ENCODE results near the gene GPC6.

GPC6 gene

GRCh38 chr13:93936901-93937300 lies 710.3 kb downstream of the GPC6 start:
- H3K4me3 Mint-ChIP-seq: no peak overlapping the region
- H3K27me3 Mint-ChIP-seq: no peaks in the 10 kb centered on the region
- no peaks in the 10 kb centered on the region for H3K4me1 Mint-ChIP-seq
- H3K27ac Mint-ChIP-seq: no peak overlapping the region
- ATAC-seq: no peak
- DNase-seq: no peak
- no peaks in the 10 kb centered on the region for H3K9me3 Mint-ChIP-seq
- no peaks in the 10 kb centered on the region for H3K36me3 Mint-ChIP-seq (ENCODE audit: low read depth)

DNA sequence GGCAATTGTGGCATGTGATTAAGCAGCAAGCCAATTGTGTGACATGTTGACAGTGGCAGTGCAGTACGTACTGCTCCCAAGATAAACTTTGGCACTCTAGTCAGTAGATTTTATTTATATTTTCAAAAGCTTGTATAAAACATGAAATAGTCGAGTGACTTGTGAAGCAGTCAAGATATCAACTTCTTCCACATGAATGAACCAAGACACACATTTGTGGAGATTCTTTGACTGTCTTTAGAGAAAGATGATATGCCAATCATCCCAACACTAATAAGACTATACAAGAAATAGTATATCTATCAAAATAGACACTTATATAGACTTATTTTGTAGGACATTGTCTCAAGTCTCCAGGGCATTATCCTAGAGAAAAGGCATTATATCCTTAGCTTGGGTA lies 714.8 kb downstream of the GPC6 start:
- ATAC-seq (no peak), DNase-seq (no peak)
- no peaks in the 10 kb centered on the region for H3K9me3 Mint-ChIP-seq
- no peaks in the 10 kb centered on the region for H3K27me3 Mint-ChIP-seq
- H3K36me3 Mint-ChIP-seq (ENCODE audit: low read depth): no peaks in the 10 kb centered on the region
- no peak overlapping the region for H3K4me3 Mint-ChIP-seq
- H3K4me1 Mint-ChIP-seq: no peaks in the 10 kb centered on the region
- no peak overlapping the region for H3K27ac Mint-ChIP-seq

GRCh38 chr13:93942016-93942415 lies 715.4 kb downstream of the GPC6 start:
- no peak overlapping the region for H3K4me3 Mint-ChIP-seq
- H3K27ac Mint-ChIP-seq: no peak overlapping the region
- H3K27me3 Mint-ChIP-seq: no peaks in the 10 kb centered on the region
- DNase-seq (no peak), ATAC-seq (no peak)
- H3K4me1 Mint-ChIP-seq: no peaks in the 10 kb centered on the region
- no peaks in the 10 kb centered on the region for H3K9me3 Mint-ChIP-seq
- no peaks in the 10 kb centered on the region for H3K36me3 Mint-ChIP-seq (ENCODE audit: low read depth)

GRCh38 chr13:93945621-93946020 lies 719.0 kb downstream of the GPC6 start:
- no peaks in the 10 kb centered on the region for H3K4me1 Mint-ChIP-seq
- H3K36me3 Mint-ChIP-seq (ENCODE audit: low read depth): no peaks in the 10 kb centered on the region
- H3K27me3 Mint-ChIP-seq: no peaks in the 10 kb centered on the region
- no peak overlapping the region for H3K4me3 Mint-ChIP-seq
- no peak for DNase-seq
- ATAC-seq: no peak
- H3K27ac Mint-ChIP-seq: no peak overlapping the region
- no peaks in the 10 kb centered on the region for H3K9me3 Mint-ChIP-seq

DNA sequence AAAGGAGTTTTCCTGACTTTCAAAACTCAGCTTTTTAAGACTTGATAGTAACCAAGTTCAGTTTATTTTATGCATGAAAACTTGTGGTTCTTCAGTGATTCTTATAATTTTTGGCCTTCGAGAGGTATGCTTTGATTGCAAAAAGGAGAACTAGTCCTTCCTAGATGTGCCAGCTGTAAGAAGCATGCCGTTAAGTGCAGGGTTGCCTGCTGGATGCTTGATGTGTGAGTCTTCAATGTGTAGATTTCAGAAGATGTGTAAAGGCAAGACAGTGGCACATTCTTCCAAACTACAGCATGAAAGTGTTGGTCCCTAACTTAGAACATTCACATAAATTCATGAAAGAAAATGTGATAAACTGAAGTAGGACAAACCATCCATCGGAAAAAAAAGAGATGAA lies 720.4 kb downstream of the GPC6 start:
- no peaks in the 10 kb centered on the region for H3K27me3 Mint-ChIP-seq
- H3K4me3 Mint-ChIP-seq: no peak overlapping the region
- H3K4me1 Mint-ChIP-seq: no peaks in the 10 kb centered on the region
- no peak for DNase-seq
- no peak overlapping the region for H3K27ac Mint-ChIP-seq
- H3K9me3 Mint-ChIP-seq: no peaks in the 10 kb centered on the region
- H3K36me3 Mint-ChIP-seq (ENCODE audit: low read depth): no peaks in the 10 kb centered on the region
- no peak for ATAC-seq

GRCh38 chr13:93947651-93948050 lies 721.0 kb downstream of the GPC6 start:
- Mint-ChIP-seq H3K27ac (no peak overlapping the region), H3K4me3 (no peak overlapping the region), H3K9me3 (no peaks in the 10 kb centered on the region), H3K27me3 (no peaks in the 10 kb centered on the region), H3K4me1 (no peaks in the 10 kb centered on the region), H3K36me3 (ENCODE audit: low read depth) (no peaks in the 10 kb centered on the region)
- ATAC-seq (no peak), DNase-seq (no peak)

DNA sequence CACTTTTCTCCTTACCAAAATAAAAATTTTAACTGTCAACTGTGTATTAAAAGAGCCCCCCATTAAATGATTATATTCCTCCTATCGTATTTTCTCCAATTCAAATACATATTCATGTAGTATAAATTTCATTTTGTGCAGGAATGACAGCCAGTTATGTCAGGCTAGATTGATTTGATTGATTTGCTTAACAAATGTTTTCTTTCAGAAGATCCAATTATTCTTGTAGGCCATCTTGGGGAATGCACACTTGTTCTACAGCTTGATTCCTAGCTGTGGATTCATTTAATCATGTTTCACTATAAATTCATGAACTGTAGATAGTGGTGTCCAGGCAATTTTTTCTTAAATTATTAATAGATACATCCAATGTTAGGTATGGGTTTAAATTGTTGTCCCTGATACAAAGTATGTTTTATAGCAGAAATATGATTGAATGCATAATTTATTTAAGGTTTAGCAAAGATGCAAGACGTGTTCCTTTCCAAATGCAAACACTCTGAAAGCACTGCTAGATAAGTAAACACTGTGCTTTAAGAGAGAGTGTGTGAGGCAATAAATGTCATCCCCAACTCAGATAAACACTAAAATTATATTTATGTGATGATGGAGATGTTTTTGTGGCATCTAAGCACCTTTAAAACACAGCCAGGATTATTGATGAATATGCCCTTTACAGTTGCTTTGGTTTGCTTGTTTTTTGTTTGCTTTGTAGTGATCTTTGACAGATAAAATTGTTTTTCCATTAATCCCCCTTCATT lies 721.7 kb downstream of the GPC6 start:
- Mint-ChIP-seq H3K4me3 (no peak overlapping the region), H3K36me3 (ENCODE audit: low read depth) (no peaks in the 10 kb centered on the region), H3K9me3 (no peaks in the 10 kb centered on the region), H3K27ac (no peak overlapping the region), H3K27me3 (no peaks in the 10 kb centered on the region), H3K4me1 (peaks cover 4% of the 10 kb centered on the region)
- DNase-seq (no peak), ATAC-seq (no peak)

- H3K4me3 Mint-ChIP-seq: no peak overlapping the region
- ATAC-seq: no peak
- H3K9me3 Mint-ChIP-seq: no peaks in the 10 kb centered on the region
- no peaks in the 10 kb centered on the region for H3K36me3 Mint-ChIP-seq (ENCODE audit: low read depth)
- peaks cover 4% of the 10 kb centered on the region for H3K4me1 Mint-ChIP-seq
- no peaks in the 10 kb centered on the region for H3K27me3 Mint-ChIP-seq
- no peak for DNase-seq
- no peak overlapping the region for H3K27ac Mint-ChIP-seq
These were observed 724.5 kb downstream of the GPC6 start for GRCh38 chr13:93951108-93951507.

DNA sequence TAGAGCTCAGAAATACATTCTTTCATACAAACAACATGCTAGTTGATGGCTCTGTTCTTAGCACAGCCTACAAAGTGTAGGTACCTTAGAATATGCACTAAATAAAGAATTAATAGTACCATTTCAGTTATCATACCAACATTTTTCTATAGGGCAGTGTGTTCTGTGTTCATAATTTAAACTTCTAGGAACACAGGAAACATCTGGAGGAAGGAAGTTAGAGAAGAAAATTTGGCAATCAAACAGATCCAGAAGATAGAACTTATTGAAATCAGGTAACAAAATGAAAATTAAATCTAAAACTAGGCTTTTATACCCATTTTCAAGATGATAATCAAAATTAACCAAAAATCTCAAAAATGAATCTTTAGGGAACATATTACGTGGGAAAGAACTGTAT lies 725.3 kb downstream of the GPC6 start:
- peaks cover 4% of the 10 kb centered on the region for H3K4me1 Mint-ChIP-seq
- H3K27me3 Mint-ChIP-seq: no peaks in the 10 kb centered on the region
- H3K36me3 Mint-ChIP-seq (ENCODE audit: low read depth): no peaks in the 10 kb centered on the region
- no peaks in the 10 kb centered on the region for H3K9me3 Mint-ChIP-seq
- H3K27ac Mint-ChIP-seq: no peak overlapping the region
- H3K4me3 Mint-ChIP-seq: no peak overlapping the region
- DNase-seq (no peak), ATAC-seq (no peak)

DNA sequence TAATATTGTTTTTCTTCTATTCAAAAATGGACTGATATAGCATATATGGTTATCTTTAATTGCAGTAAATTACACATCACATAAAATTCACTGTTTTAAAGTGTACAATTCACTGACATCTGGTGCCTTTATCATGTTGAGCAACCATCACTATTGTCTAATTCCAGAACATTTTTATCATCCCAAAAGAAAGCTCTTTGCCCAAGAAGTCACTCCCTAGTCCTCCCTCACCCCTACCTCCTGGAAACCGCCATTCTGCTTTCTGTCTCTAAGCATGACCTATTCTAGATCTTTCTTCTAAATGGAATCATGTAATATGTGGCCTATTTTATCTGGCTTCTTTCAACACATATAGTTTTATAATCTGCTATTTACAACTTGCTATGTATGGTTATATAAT lies 727.2 kb downstream of the GPC6 start:
- Mint-ChIP-seq H3K4me1 (peaks cover 4% of the 10 kb centered on the region), H3K27ac (no peak overlapping the region), H3K27me3 (no peaks in the 10 kb centered on the region), H3K36me3 (ENCODE audit: low read depth) (no peaks in the 10 kb centered on the region), H3K4me3 (no peak overlapping the region), H3K9me3 (no peaks in the 10 kb centered on the region)
- DNase-seq: no peak
- no peak for ATAC-seq

DNA sequence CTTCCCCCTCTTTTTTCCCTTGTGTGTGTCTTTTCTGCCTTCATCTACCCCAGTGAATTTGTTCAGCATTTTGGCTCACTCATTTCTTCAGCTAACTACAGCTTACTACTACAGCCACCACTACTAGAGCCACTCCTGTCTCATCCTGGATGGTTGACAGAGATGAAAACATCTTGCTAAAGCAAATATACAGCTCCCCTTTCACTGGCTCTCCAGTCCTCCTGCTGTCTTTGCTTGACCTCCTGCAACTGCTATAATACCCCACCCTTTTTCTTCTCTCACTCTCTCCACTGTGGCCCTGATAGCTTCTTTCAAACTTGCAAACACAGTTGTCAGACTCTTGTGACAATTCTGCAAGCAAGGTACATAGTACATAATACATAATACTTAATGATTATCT lies 729.3 kb downstream of the GPC6 start:
- H3K27ac Mint-ChIP-seq: no peak overlapping the region
- H3K4me1 Mint-ChIP-seq: peaks cover 4% of the 10 kb centered on the region
- no peak overlapping the region for H3K4me3 Mint-ChIP-seq
- ATAC-seq (no peak), DNase-seq (no peak)
- H3K36me3 Mint-ChIP-seq (ENCODE audit: low read depth): no peaks in the 10 kb centered on the region
- H3K27me3 Mint-ChIP-seq: no peaks in the 10 kb centered on the region
- H3K9me3 Mint-ChIP-seq: no peaks in the 10 kb centered on the region

DNA sequence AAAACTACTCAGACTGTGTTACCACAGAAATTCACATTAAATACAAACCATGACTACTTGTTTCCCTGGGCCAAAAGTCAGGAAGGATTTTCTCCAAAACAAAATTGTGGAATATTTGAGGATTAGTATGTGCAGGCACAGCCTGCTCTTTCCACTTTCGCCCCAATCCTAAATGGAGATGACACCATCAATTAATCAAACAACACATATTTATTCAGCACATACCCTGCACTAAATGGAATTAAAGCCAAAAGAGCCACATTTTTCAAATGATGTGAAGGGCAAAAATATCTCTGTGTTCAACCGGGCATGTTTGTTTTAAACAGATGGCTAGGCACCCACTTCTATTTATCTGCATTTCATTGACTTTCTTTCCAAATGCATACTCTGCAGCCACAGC lies 729.8 kb downstream of the GPC6 start:
- Mint-ChIP-seq H3K27ac (no peak overlapping the region), H3K4me1 (peaks cover 4% of the 10 kb centered on the region), H3K27me3 (no peaks in the 10 kb centered on the region), H3K9me3 (no peaks in the 10 kb centered on the region), H3K4me3 (no peak overlapping the region), H3K36me3 (ENCODE audit: low read depth) (no peaks in the 10 kb centered on the region)
- DNase-seq: no peak
- ATAC-seq: no peak

DNA sequence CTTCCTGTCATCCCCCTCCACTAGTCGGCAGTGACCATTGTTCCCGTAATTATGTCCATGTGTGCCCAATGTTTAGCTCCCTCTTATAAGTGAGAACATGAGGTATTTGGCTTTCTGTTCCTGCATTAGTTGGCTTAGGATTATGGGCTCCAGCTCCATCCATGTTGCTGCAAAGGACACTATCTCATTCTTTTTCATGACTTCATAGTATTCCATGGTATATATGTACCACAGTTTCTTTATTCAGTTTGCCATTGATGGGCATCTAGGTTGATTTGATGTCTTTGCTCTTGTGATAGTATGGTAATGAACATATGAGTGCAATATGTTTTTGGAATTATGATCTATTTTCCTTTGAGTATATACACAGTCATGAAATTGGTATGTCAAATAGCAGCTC lies 730.8 kb downstream of the GPC6 start:
- ATAC-seq (no peak), DNase-seq (no peak)
- Mint-ChIP-seq H3K27ac (no peak overlapping the region), H3K9me3 (no peaks in the 10 kb centered on the region), H3K36me3 (ENCODE audit: low read depth) (no peaks in the 10 kb centered on the region), H3K4me1 (peaks cover 4% of the 10 kb centered on the region), H3K27me3 (no peaks in the 10 kb centered on the region), H3K4me3 (no peak overlapping the region)

- Mint-ChIP-seq H3K9me3 (no peaks in the 10 kb centered on the region), H3K4me1 (no peaks in the 10 kb centered on the region), H3K36me3 (ENCODE audit: low read depth) (no peaks in the 10 kb centered on the region), H3K27me3 (peaks cover 2% of the 10 kb centered on the region), H3K27ac (no peak overlapping the region), H3K4me3 (no peak overlapping the region)
- no peak for ATAC-seq
- no peak for DNase-seq
These were observed 733.4 kb downstream of the GPC6 start for GRCh38 chr13:93959796-93960533.

DNA sequence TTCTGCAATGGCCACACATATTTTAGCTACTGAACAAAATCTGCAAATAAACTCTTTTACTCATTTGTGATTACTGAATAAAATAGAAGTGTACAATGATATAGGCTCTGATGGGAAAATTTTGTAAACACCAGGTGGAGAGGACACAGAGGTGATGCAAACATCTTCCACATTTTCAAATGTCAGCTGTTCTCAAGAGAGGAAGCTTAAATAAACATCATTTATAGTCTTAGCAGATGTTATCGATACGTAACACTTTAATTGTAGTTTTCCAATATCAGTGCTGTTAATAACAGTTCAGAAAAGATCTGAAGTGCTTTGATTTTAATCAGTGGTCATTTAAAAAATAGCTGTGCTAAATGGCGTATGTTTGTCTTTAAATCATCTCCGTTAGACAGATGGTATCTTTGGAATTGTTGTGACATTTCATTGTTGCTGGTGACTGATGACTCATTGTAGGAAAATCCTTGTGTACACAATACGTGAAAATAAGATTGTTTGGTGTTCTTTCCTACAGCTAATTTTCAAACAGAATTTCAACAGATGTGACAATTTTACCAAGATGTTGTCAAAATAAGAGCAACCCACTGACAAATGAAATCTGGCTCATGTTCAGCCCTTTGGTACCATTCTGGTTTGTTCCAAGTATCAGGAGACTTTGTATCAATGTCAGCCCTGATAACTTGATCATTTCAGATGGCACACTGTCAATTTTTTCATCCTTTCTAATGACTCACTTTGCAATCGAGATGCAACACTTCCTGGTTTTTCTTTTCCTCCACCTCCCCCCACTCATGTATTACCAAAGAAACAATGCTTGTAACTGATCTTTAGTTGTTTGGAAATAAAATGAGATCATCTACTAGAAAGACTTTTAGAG lies 736.9 kb downstream of the GPC6 start:
- Mint-ChIP-seq H3K36me3 (ENCODE audit: low read depth) (no peaks in the 10 kb centered on the region), H3K27ac (no peak overlapping the region), H3K27me3 (peaks cover 2% of the 10 kb centered on the region), H3K4me3 (no peak overlapping the region), H3K9me3 (no peaks in the 10 kb centered on the region), H3K4me1 (no peaks in the 10 kb centered on the region)
- ATAC-seq: no peak
- DNase-seq: no peak

Data from activated naive CD8-positive, alpha-beta T cell treated with anti-CD3 and anti-CD28 coated beads, Interleukin-2, amount 50 U/mL, for 24 hours (primary cell).